Forelimb muscle (tissue), 1 donor: Measurements from ENCODE around the gene ZNF692. TPM values are rescaled to one million over a fixed set of nuclear protein-coding genes. Genes with fewer than 3 reads are reported as not detected.
"Not testable (repeated sequence)": the region's sequence is repeated elsewhere in the genome, so short reads cannot be mapped to it uniquely, and the experiment has no call there.

Experiments
- DNase-seq: peaks from one replicate; pipeline ENCODE4 v3.0.0-alpha.2; 2013; ENCODE audit warnings: low read depth
- polyA plus RNA-seq: library from polyadenylated mRNA; unstranded; fragments of 120-200 nt; gene quantifications from one replicate; pipeline ENCODE4 v1.2.1, GENCODE V29; 2013; ENCODE audit not compliant: insufficient read length

The ZNF692 gene
- polyA plus RNA-seq, 1 donor = 30.7 TPM

DNA sequence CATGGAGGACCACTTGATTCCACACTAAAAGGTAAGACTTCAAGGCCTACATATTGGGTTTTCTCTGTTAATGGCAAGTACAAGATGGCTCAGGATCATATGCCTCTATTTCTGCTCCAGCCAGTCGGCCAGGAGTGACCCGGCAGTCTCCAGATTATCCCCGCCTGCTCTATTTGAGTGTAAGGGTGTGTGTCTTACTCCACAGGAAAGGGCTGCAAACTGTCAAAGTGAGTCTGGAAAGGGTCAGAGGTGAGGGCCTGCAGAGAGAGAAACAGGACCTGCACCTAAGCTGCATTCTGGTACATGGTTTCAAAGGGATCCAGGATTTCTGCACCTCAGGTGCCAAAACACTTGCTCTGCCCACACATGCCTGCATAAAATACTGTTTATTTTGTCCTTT, 9.2 kb downstream of the ZNF692 start:
- DNase-seq = no peak

DNA sequence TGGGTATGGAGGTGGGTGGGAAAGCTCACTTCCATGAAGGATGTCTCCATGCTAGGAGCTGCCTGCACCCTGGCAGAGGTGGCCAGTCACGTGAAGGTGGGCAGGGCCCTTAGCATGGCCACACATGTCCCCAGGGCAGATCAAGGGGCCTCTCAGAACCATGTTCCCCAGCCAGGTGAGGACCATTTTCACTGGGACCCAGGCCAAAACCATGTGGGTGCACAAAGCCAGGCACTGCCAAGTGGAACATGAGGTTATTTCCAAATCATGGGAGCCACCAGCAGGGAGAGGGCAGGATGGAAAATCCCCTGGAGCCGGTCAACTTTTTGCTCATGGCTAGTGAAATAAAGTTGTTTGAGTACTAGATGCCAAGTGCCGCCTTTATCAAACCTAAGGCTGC, 9.7 kb downstream of the ZNF692 start:
- DNase-seq = no peak

DNA sequence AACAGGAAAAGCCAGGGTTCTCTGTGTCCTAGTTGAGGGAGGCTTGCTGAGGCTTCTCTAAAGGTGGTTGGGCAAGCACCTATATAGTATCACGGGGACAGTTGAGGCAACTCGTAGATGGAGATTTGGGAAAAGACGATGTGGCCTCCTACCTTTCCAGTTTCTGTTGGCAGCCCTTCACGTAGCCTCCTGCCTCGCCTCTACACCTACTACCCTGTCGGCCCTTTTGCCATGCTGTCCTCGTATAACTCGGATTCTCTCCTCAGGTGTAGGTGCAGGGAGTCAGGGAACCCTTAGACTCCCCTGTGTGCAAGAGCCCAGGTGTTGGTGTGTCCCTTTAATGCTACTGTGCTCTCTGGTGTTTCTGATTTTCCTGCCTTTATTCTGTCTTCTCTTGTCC, 10.3 kb downstream of the ZNF692 start:
- no peak for DNase-seq

DNA sequence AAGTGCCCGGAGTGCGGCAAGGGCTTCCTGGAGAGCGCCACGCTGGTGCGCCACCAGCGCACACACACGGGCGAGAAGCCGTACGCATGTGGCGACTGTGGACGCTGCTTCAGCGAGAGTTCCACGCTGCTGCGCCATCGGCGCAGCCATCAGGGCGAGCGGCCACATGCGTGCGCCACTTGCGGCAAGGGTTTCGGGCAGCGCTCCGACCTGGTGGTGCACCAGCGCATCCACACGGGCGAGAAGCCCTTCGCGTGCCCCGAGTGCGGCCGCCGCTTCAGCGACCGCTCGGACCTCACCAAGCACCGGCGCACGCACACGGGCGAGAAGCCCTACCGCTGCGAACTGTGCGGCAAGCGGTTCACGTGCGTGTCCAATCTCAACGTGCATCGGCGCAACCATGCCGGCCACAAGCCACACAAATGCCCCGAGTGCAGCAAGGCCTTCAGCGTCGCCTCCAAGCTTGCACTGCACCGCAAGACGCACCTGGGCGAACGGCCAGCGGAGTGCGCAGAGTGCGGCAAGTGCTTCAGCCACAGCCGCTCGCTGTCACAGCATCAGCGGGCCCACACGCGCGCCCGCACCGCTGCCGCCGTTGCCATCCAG, 10.8 kb downstream of the ZNF692 start:
- DNase-seq = no peak

DNA sequence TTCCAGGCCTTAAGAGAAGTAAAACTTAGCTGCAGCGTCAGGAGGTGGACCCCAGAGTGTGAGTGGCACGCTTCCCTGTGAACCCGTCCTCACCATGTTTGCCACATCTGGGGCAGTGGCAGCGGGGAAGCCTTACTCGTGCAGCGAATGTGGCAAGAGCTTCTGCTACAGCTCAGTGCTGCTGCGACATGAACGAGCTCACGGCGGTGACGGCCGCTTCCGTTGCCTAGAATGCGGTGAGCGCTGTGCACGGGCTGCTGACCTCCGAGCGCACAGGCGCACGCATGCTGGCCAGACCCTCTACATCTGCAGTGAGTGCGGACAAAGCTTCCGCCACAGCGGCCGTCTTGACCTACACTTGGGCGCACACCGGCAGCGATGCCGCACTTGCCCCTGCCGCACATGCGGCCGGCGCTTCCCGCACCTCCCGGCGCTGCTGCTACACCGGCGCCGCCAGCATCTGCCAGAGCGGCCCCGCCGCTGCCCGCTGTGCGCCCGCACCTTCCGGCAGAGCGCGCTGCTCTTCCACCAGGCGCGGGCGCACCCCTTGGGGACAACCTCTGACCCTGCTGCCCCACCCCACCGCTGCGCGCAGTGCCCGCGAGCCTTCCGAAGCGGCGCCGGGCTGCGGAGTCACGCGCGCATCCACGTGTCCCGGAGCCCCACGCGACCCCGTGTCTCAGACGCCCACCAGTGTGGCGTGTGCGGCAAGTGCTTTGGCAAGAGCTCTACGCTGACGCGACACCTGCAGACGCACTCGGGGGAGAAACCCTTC, 11.5 kb downstream of the ZNF692 start:
- no peak for DNase-seq

- no peak for DNase-seq
These were observed 14.4 kb downstream of the ZNF692 start for GRCh38 chr1:248844526-248844925.

DNA sequence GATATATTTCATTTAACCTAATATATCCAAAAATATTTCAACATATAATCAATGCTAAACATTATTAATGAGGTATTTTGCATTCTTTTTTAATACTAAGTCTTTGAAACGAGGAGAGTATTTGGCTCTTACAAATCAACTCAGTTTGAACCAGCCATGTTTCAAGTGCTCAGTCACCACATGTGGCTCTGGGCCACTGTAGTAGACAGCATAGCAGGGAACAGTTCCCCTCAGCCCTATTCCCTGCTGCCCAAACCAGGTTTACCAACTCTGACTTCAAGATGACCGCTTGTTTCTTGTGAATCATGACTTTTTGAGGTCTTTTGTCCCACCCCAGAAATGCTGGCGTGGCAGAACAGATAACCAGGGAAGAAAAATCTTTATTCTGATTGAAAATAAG, 15.2 kb downstream of the ZNF692 start:
- no peak for DNase-seq

GRCh38 chr1:248842781-248843331, 16.0 kb downstream of the ZNF692 start:
- no peak for DNase-seq

- no peak for DNase-seq
These were observed 17.0 kb downstream of the ZNF692 start for GRCh38 chr1:248841702-248842395.

GRCh38 chr1:248840946-248841345, 17.9 kb downstream of the ZNF692 start:
- no peak for DNase-seq

DNA sequence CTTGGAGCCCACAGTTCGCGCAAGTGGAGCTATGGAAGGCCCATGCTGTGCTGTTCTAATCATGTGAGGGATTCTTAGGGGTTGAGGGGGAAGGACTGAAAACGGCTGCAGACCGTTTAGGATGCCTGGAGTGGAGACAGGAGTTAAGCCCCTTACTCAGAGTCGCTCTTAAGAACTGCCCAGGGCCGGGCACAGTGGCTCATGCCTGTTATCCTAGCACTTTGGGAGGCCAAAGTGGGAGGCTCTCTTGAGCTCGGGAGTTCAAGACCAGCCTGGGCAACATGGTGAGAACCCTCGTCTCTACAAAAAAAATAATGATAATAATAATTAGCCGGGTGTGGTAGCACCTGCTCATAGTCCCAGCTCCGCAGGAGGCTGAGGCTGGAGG, 19.7 kb downstream of the ZNF692 start:
- DNase-seq = no peak

- DNase-seq = no peak
These were observed 20.3 kb downstream of the ZNF692 start for GRCh38 chr1:248838357-248839167.

GRCh38 chr1:248837781-248838356, 21.0 kb downstream of the ZNF692 start, which contains the start of gene ZNF672:
Gene ZNF672 (plus strand): TSS chr1:248838224. CDS start chr1:248847275, 9,051 bp downstream.
- peak; percentile 96 for DNase-seq

DNA sequence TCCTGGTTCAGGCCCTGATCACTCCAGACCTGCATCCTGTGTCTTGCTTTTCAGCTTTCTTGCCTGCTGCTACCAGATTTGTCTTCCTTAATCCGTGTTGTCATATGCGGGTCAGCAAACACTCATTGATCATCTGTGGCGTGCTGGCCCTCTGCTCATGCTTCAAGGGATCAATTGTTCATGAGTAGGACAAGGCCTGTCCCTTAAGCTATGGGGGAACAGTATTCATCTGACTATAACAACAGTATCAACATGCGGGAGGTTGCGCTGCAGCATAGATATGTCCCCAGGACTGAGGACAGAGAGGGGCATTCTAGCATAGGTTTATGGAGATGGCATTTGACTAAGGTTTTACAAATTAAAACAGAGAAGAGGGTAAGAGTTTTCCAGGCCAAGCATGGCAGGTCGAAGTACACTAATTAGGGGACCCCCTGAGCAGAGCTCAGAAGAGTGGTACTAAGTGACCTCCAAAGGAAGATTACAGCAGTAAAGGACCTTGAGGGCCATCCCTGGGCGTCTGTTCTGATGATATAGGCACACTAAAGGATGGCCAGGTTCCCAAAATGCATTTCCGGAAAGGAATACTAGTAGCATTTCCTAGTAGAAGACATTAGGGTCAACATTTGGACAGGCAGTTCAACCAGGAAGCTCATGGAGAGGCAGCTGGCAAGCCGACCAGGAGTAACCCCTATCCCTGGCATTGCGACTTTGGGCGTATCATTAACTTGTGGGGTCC, 21.7 kb downstream of the ZNF692 start:
- DNase-seq = no peak

DNA sequence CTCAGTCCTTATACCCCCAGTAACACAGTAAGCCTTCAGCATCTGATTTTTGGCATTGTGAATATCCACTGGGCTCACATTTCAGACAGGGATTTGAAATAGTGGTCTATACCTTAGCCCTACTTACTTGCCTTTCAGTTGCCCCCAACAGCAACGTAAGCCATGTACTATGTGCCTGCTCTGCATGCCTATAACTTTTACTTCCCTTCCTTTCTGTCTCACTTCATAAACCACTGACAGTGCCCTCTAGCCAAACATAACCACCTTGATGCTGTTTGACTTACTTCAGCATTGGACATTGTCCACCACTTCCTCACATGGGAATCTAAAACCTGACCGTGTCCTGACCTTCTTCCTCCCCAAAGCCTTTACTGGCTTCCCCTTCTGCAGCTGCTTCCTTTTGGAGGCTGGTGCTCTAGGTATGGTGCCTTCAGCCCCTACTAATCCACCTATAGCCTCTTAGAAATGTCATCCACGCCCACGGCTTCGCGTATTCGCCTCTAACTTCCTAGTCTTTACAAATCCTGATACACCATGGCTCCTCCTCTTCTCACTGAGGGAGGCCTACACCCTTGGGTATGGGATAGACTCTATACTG, 24.4 kb downstream of the ZNF692 start:
- no peak for DNase-seq

GRCh38 chr1:248831842-248832241, 27.0 kb downstream of the ZNF692 start:
- no peak for DNase-seq

DNA sequence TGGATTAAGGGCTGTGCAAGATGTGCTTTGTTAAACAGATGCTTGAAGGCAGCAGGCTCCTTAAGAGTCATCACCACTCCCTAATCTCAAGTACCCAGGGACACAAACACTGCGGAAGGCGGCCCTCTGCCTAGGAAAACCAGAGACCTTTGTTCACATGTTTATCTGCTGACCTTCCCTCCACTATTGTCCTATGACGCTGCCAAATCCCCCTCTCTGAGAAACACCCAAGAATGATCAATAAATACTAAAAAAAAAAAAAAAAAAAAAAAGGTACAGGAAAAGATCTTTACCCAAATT, 28.2 kb downstream of the ZNF692 start:
- not testable (repeated sequence) for DNase-seq

DNA sequence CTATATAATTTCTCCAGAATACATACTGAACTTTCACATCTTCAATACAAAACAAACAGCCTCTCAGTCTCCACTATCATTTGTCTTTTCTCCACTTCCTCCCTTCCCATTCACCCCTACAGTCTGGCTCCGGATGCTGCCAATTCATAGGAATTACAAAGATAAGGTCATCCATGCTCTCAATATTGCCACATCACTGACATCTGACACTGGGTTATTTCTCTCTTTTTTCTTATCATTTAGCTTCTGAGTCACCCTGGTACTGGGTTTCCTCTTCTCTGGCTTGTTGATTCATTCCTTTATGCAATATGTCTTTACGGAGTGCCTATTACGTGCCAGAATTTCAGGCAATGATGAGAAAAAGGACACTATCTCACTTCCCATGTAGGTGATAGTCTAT, 30.0 kb downstream of the ZNF692 start:
- DNase-seq = no peak

GRCh38 chr1:248825909-248826760, 32.8 kb downstream of the ZNF692 start, which contains the start of gene SH3BP5L:
Gene SH3BP5L (minus strand): TSS chr1:248825915. CDS start chr1:248824935, 980 bp downstream.
- DNase-seq = peak; percentile 97
